ENCODE measurements around the gene ESAM.

The ESAM gene

GRCh38 chr11:124746621-124747243, 15.4 kb downstream of the ESAM start (continued):
- TF ChIP-seq INSM2 (tag by site-specific recombination; IDR thresholded peaks at IDR 0.05) = no peak
- TF ChIP-seq SCRT1 (tag by site-specific recombination; IDR thresholded peaks at IDR 0.05; ENCODE audit: borderline replicate concordance) = no peak
- TF ChIP-seq ZNF324 (tag by site-specific recombination; IDR thresholded peaks at IDR 0.05) = peak; percentile 46; the same call in 1 of the 2 replicates
- 0 out of 2 replicates have a peak, but pooled peaks have one; percentile 28 for TF ChIP-seq ZNF394 (tag by site-specific recombination; IDR thresholded peaks at IDR 0.05; ENCODE audit: borderline replicate concordance)
- TF ChIP-seq ZNF639 (tag by site-specific recombination; IDR thresholded peaks at IDR 0.05) = 0 out of 2 replicates have a peak, but pooled peaks have one; percentile 20
- TF ChIP-seq ZNF133 (tag by site-specific recombination; IDR thresholded peaks at IDR 0.05) = no peak
- TF ChIP-seq ZNF274 (IDR thresholded peaks at IDR 0.05; ENCODE audit: low read length) = no peak
- no peak for TF ChIP-seq ZNF274 (tag by site-specific recombination; IDR thresholded peaks at IDR 0.05; ENCODE audit: borderline replicate concordance)
- TF ChIP-seq ZNF266 (tag by site-specific recombination; IDR thresholded peaks at IDR 0.05; ENCODE audit: low read depth) = no peak
- 0 out of 2 replicates have a peak, but pooled peaks have one; percentile 61 for TF ChIP-seq TRIM28 (IDR thresholded peaks at IDR 0.05; ENCODE audit: borderline replicate concordance, low read length)
- 0 out of 2 replicates have a peak, but pooled peaks have one; percentile 2 for TF ChIP-seq GLIS2 (tag by site-specific recombination; IDR thresholded peaks at IDR 0.05)
- no peak for TF ChIP-seq ZNF544 (tag by site-specific recombination; IDR thresholded peaks at IDR 0.05)
- no peak for TF ChIP-seq ZNF398 (tag by site-specific recombination; IDR thresholded peaks at IDR 0.05)
- no peak for TF ChIP-seq ZNF707 (tag by site-specific recombination; IDR thresholded peaks at IDR 0.05)
- TF ChIP-seq ZNF10 (tag by site-specific recombination; IDR thresholded peaks at IDR 0.05) = no peak
- no peak for TF ChIP-seq ZNF585B (tag by site-specific recombination; IDR thresholded peaks at IDR 0.05)
- 0 out of 2 replicates have a peak, but pooled peaks have one; percentile 37 for TF ChIP-seq ZNF843 (tag by site-specific recombination; IDR thresholded peaks at IDR 0.05)
- no peak for TF ChIP-seq ZNF530 (tag by site-specific recombination; IDR thresholded peaks at IDR 0.05; ENCODE audit: low read depth)
- TF ChIP-seq ZNF175 (tag by site-specific recombination; IDR thresholded peaks at IDR 0.05) = no peak
- 0 out of 2 replicates have a peak, but pooled peaks have one; percentile 42 for TF ChIP-seq PRDM10 (tag by site-specific recombination; IDR thresholded peaks at IDR 0.05)
- TF ChIP-seq SALL2 (tag by site-specific recombination; IDR thresholded peaks at IDR 0.05; ENCODE audit: borderline replicate concordance) = no peak
- TF ChIP-seq EGR2 (tag by site-specific recombination; IDR thresholded peaks at IDR 0.05; ENCODE audit: low read depth) = peak; percentile 75
- peak; percentile 76 for TF ChIP-seq ZNF76 (tag by site-specific recombination; IDR thresholded peaks at IDR 0.05; ENCODE audit: borderline replicate concordance, low read depth)
- TF ChIP-seq ZBTB11 (tag by site-specific recombination; conservative IDR thresholded peaks at IDR 0.05; ENCODE audit: low read depth) = 0 out of 2 replicates have a peak, but pooled peaks have one; percentile 38
